ENCODE results near the gene PER3. TPM values are rescaled to one million over a fixed set of nuclear protein-coding genes. Genes with fewer than 3 reads are reported as not detected.

PER3 gene
- 1 to 10 TPM in 1 of 2 experiments, under 1 TPM in 1; 0.97 to 1.2 TPM for total RNA-seq

DNA sequence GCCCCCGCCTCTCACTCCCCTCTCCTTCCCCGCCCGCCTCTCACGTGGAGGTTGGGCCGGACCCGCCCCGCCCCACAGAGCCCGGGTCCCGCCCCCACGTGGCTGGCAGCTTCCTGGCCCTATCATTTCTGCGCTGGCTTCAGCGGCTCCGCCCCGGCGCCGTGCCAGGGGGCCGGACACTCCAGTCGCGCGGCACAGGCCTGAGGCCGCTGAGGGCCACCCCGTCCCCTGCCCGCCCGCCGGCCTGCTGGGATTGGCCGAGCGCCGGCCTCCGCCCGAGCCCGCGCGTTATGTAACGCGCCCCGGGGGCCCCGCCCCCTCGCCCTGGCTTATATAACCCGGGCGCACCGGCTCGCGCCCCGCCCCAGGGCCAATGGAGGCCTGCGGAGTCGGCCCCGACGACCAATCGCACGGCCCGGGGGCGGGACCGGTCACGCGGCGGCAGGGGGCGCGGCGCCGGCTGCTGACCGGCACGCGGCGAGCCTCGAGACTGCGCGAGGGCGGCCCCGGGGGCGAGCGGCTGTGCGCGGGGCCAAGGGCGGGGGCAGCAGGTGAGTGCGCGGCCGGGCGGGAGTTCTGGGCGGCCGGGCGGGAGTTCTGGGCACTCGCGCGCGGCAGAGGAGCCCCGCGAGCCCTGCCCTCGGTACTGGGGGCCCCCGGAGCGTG is at the start of gene PER3:
Gene PER3, plus strand, starts transcription at position 466 of the 666 bp plus-strand sequence. CDS start 587 bp downstream, outside the sequence.
- Mint-ChIP-seq H3K27ac (peak within 1 kb of the TSS; percentile 23), H3K9me3 (ENCODE audit: insufficient read depth) (no peaks in the 10 kb centered on the region), H3K4me3 (peak within 1 kb of the TSS; percentile 58), H3K36me3 (ENCODE audit: low read depth) (peaks cover 14% of the 10 kb centered on the region), H3K27me3 (ENCODE audit: low read depth) (peaks cover 7% of the 10 kb centered on the region), H3K4me1 (ENCODE audit: low read depth) (peaks cover 29% of the 10 kb centered on the region)
- DNase-seq (peak; percentile 89), ATAC-seq (peak; percentile 92)
- POLR2A ChIA-PET = no interaction called here
- CTCF ChIA-PET = no interaction called here

DNA sequence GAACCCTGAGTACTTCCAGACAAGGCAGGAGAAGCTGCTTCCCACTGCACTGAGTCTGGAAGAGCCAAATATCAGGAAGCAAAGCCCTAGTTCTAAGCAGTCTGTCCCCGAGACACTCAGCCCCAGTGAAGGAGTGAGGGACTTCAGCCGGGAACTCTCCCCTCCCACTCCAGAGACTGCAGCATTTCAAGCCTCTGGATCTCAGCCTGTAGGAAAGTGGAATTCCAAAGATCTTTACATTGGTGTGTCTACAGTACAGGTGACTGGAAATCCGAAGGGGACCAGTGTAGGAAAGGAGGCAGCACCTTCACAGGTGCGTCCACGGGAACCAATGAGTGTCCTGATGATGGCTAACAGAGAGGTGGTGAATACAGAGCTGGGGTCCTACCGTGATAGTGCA is 46.0 kb upstream of the PER3 start:
- Mint-ChIP-seq H3K4me1 (ENCODE audit: low read depth) (peaks cover 3% of the 10 kb centered on the region), H3K36me3 (ENCODE audit: low read depth) (no peaks in the 10 kb centered on the region), H3K27me3 (ENCODE audit: low read depth) (no peaks in the 10 kb centered on the region), H3K4me3 (no peak overlapping the region), H3K9me3 (ENCODE audit: insufficient read depth) (no peaks in the 10 kb centered on the region), H3K27ac (no peak overlapping the region)
- no peak for DNase-seq
- ChIA-PET POLR2A (no interaction called here), CTCF (interaction anchor here (1.1 to 3.3 kb wide), 2 partner anchors 15 to 17 kb away, joined by 3 to 14 read pairs; no protein-coding TSS in a partner anchor)
- ATAC-seq = no peak

DNA sequence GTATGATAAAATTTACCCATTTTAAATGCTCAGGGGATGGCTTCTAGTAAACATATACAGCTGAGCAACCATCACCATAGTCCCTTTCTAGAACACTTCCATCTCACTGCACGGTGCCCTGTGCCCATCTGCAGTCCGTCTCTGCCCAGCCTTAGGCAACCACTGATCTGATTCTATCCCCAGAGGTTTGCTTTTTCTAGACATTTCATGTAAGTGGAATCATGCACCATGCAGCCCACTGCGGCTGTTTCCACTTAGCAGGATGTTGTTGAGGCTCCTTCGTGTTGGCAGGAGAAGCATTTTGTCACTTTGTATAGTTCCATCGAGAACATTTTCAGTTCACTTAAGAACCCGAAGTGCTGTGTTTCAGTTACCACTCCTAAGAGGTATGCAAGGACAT is 40.7 kb upstream of the PER3 start:
- Mint-ChIP-seq H3K4me1 (ENCODE audit: low read depth) (peaks cover 3% of the 10 kb centered on the region), H3K4me3 (no peak overlapping the region), H3K9me3 (ENCODE audit: insufficient read depth) (no peaks in the 10 kb centered on the region), H3K27me3 (ENCODE audit: low read depth) (peaks cover 3% of the 10 kb centered on the region), H3K27ac (no peak overlapping the region), H3K36me3 (ENCODE audit: low read depth) (no peaks in the 10 kb centered on the region)
- ChIA-PET POLR2A (interaction anchor here (0.8 kb wide), 1 partner anchor 8 kb away, joined by 3 read pairs; no protein-coding TSS in a partner anchor), CTCF (interaction anchor here (3.0 kb wide), 1 partner anchor 10 kb away, joined by 32 read pairs; no protein-coding TSS in a partner anchor)
- ATAC-seq (no peak), DNase-seq (peak; percentile 6)

DNA sequence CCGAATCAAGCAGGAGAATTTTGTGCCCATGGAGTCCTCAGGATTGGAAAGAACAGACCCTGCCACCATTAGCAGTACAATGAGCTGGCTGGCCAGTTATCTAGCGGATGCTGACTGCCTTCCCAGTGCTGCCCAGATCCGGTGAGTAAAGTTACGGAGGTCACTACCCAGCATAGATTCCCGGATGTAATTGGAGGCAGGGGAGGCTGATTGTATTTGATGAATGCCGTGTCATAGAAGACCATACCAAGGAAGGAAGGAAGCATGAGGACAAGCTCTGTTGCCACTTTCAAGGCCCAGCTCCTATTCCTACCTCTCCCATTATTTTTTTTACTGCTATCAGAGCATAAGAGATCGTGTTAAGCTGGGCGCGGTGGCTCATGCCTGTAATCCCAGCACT is 39.2 kb upstream of the PER3 start:
- DNase-seq (peak; percentile 2), ATAC-seq (no peak)
- ChIA-PET POLR2A (interaction anchor here (0.6 kb wide), 1 partner anchor 9 kb away, joined by 3 read pairs; no protein-coding TSS in a partner anchor), CTCF (interaction anchor here (1.0 kb wide), 1 partner anchor 78 kb away, joined by 3 read pairs; no protein-coding TSS in a partner anchor)
- H3K27me3 Mint-ChIP-seq (ENCODE audit: low read depth) = peaks cover 3% of the 10 kb centered on the region
- no peak overlapping the region for H3K4me3 Mint-ChIP-seq
- no peak overlapping the region for H3K27ac Mint-ChIP-seq
- no peaks in the 10 kb centered on the region for H3K9me3 Mint-ChIP-seq (ENCODE audit: insufficient read depth)
- no peaks in the 10 kb centered on the region for H3K36me3 Mint-ChIP-seq (ENCODE audit: low read depth)
- peaks cover 3% of the 10 kb centered on the region for H3K4me1 Mint-ChIP-seq (ENCODE audit: low read depth)

DNA sequence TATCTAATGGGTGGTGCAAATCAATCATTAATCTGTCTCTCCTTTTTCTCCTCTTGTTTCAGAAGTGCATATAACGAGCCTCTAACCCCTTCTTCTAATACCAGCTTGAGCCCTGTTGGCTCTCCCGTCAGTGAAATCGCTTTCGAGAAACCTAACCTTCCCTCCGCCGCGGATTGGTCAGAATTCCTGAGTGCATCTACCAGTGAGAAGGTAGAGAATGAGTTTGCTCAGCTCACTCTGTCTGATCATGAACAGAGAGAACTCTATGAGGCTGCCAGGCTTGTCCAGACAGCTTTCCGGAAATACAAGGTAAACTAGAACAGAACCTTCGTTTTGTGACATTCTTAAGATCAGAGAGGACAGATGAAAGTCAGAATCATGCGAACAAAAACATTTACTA is 38.3 kb upstream of the PER3 start:
- no peak for ATAC-seq
- Mint-ChIP-seq H3K4me3 (no peak overlapping the region), H3K27me3 (ENCODE audit: low read depth) (peaks cover 3% of the 10 kb centered on the region), H3K9me3 (ENCODE audit: insufficient read depth) (no peaks in the 10 kb centered on the region), H3K36me3 (ENCODE audit: low read depth) (no peaks in the 10 kb centered on the region), H3K27ac (no peak overlapping the region), H3K4me1 (ENCODE audit: low read depth) (peaks cover 3% of the 10 kb centered on the region)
- POLR2A ChIA-PET = no interaction called here
- peak; percentile 8 for DNase-seq
- CTCF ChIA-PET = interaction anchor here (0.6 to 10.7 kb wide), 3 partner anchors 58 to 270 kb away, joined by 3 to 515 read pairs (median 3); no protein-coding TSS in a partner anchor

DNA sequence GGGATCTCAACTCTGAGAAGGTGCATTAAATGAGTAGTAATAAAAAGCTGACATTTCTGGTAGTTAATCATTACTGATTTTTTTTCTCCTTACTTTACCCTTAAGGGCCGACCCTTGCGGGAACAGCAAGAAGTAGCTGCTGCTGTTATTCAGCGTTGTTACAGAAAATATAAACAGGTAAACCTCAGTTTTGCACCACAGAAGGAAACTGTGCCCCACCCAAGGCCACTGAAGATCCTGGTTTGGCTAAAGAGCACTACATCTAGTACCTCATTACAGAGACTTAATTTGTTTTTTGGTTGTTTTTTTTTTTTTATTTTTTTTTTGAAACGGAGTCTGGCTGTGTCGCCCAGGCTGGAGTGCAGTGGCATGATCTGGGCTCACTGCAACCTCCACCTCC is 36.5 kb upstream of the PER3 start:
- ChIA-PET POLR2A (no interaction called here), CTCF (interaction anchor here (10.7 kb wide), 1 partner anchor 78 kb away, joined by 515 read pairs; no protein-coding TSS in a partner anchor)
- H3K9me3 Mint-ChIP-seq (ENCODE audit: insufficient read depth) = no peaks in the 10 kb centered on the region
- no peak overlapping the region for H3K27ac Mint-ChIP-seq
- ATAC-seq = no peak
- H3K4me3 Mint-ChIP-seq = no peak overlapping the region
- peaks cover 3% of the 10 kb centered on the region for H3K27me3 Mint-ChIP-seq (ENCODE audit: low read depth)
- peak; percentile 13 for DNase-seq
- H3K4me1 Mint-ChIP-seq (ENCODE audit: low read depth) = peaks cover 11% of the 10 kb centered on the region
- H3K36me3 Mint-ChIP-seq (ENCODE audit: low read depth) = no peaks in the 10 kb centered on the region

DNA sequence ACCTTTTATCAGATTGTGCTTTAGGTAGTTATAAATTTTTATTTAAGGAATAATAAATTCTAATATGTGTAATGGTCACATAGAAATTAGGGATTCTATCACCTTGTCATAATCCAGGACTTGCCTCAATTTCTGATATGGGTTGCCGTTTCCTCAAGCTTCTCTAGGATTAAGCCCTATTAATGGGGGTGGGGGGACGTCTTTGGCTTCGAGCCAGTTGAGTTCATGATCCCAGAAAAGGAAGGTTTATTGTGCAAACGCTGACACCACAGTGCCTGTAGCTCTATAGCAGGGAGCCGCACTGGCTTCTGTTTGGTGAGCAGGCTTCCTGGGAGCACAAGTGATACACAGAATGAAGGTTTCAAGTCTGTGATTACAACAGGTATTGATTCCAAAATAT is 35.0 kb upstream of the PER3 start:
- ATAC-seq = no peak
- ChIA-PET CTCF (interaction anchor here (10.7 kb wide), 1 partner anchor 79 kb away, joined by 515 read pairs; no protein-coding TSS in a partner anchor), POLR2A (no interaction called here)
- H3K9me3 Mint-ChIP-seq (ENCODE audit: insufficient read depth) = no peaks in the 10 kb centered on the region
- H3K36me3 Mint-ChIP-seq (ENCODE audit: low read depth) = no peaks in the 10 kb centered on the region
- DNase-seq = peak; percentile 7
- H3K4me3 Mint-ChIP-seq = no peak overlapping the region
- peaks cover 3% of the 10 kb centered on the region for H3K27me3 Mint-ChIP-seq (ENCODE audit: low read depth)
- no peak overlapping the region for H3K27ac Mint-ChIP-seq
- peaks cover 26% of the 10 kb centered on the region for H3K4me1 Mint-ChIP-seq (ENCODE audit: low read depth)

DNA sequence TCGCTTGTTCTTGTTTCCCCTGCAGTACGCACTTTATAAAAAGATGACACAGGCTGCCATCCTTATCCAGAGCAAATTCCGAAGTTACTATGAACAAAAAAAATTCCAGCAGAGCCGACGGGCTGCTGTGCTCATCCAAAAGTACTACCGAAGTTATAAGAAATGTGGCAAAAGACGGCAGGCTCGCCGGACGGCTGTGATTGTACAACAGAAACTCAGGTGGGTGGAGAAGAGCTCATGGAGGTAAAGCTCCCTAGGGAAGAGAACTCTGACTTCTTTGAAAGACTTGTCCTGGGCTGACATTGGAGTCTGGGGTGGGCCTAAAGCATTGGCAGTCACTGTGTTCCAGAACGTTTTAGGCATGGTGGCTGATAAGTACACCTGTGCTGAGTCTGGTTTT is 32.9 kb upstream of the PER3 start:
- ChIA-PET CTCF (interaction anchor here (1.0 to 10.7 kb wide), 6 partner anchors 9 to 81 kb away, joined by 3 to 515 read pairs (median 8); no protein-coding TSS in a partner anchor), POLR2A (interaction anchor here (0.7 to 1.0 kb wide), 2 partner anchors 8 to 936 kb away, joined by 3 read pairs; no protein-coding TSS in a partner anchor)
- no peak for DNase-seq
- no peaks in the 10 kb centered on the region for H3K9me3 Mint-ChIP-seq (ENCODE audit: insufficient read depth)
- H3K27me3 Mint-ChIP-seq (ENCODE audit: low read depth) = peaks cover 4% of the 10 kb centered on the region
- ATAC-seq = no peak
- H3K27ac Mint-ChIP-seq = no peak overlapping the region
- H3K36me3 Mint-ChIP-seq (ENCODE audit: low read depth) = no peaks in the 10 kb centered on the region
- H3K4me3 Mint-ChIP-seq = no peak overlapping the region
- H3K4me1 Mint-ChIP-seq (ENCODE audit: low read depth) = peaks cover 30% of the 10 kb centered on the region

DNA sequence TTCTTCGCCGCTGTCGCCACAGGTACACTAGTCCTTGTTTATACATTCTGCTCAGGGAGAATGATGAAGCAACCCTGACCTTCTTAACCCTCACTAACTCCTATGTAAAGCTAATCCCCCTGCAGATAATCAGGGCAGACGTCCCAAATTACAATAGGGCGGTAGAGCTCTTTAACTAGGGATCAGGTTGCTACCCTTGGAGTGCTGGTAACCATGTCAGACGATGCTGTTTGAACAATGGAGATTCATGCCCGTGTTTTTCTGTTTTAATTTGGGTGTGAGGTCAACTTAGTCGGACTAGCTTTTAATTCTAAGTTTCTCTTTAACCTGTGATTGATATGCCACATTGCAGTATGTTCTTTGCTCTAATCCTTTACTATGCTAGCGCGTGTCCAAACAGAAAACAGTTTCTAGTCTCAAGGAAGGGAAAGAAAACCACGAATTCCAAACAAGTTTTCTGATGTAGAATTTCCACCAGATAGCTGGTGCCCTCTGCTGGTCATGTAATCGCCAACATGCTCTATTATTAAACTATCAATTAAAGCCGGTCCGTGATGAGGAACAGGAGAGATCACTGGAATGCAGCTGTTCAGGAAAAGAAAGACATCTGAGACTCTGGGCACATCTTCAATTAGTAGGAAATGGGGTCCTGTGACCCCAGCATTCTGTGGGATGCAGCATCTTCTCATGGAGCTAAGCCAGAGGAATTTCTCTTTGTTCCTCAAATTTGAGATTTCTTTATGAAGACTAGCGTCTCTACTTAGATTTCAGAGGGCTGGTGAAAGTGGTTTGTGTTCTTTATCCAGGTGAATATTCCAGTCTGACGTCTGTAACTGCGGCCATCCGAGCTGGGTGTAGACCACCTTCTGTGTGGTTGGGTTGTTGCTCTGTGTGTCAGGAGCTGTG is 31.3 kb upstream of the PER3 start:
- peak overlapping the region; percentile 23 for H3K4me3 Mint-ChIP-seq
- POLR2A ChIA-PET = interaction anchor here (1.2 kb wide), 1 partner anchor 85 kb away, joined by 3 read pairs; no protein-coding TSS in a partner anchor
- H3K27ac Mint-ChIP-seq = no peak overlapping the region
- ATAC-seq (no peak), DNase-seq (peak; percentile 59)
- peaks cover 30% of the 10 kb centered on the region for H3K4me1 Mint-ChIP-seq (ENCODE audit: low read depth)
- no peaks in the 10 kb centered on the region for H3K36me3 Mint-ChIP-seq (ENCODE audit: low read depth)
- peaks cover 4% of the 10 kb centered on the region for H3K27me3 Mint-ChIP-seq (ENCODE audit: low read depth)
- CTCF ChIA-PET = interaction anchor here (0.7 to 10.7 kb wide), 45 partner anchors 10 to 575 kb away, joined by 3 to 515 read pairs (median 5); partner anchors contain the start of gene VAMP3
- no peaks in the 10 kb centered on the region for H3K9me3 Mint-ChIP-seq (ENCODE audit: insufficient read depth)

DNA sequence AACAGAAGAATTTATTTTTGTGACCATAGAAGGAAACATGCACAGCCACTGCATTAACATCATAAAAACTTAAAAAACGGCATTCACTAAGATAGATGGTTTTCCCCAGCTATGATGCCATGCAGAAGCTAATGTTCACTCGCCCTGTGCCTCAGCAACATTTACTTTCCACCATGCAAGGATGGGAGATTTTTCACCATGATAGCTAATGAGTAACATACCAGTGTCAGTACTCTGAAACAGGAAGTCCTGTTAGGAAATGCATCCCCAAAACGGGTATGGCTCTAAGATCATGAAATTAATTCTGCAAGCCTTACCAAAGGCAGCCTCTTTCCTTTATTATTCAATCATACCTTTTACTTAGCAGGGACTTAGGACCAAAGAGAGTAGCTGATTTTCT is 30.4 kb upstream of the PER3 start:
- ChIA-PET POLR2A (interaction anchor here (1.2 kb wide), 1 partner anchor 86 kb away, joined by 3 read pairs; no protein-coding TSS in a partner anchor), CTCF (interaction anchor here (1.2 to 10.7 kb wide), 22 partner anchors 11 to 262 kb away, joined by 3 to 515 read pairs (median 8); no protein-coding TSS in a partner anchor)
- no peaks in the 10 kb centered on the region for H3K9me3 Mint-ChIP-seq (ENCODE audit: insufficient read depth)
- peaks cover 30% of the 10 kb centered on the region for H3K4me1 Mint-ChIP-seq (ENCODE audit: low read depth)
- no peaks in the 10 kb centered on the region for H3K36me3 Mint-ChIP-seq (ENCODE audit: low read depth)
- H3K27ac Mint-ChIP-seq = no peak overlapping the region
- no peak for ATAC-seq
- H3K4me3 Mint-ChIP-seq = no peak overlapping the region
- H3K27me3 Mint-ChIP-seq (ENCODE audit: low read depth) = peaks cover 4% of the 10 kb centered on the region
- no peak for DNase-seq

DNA sequence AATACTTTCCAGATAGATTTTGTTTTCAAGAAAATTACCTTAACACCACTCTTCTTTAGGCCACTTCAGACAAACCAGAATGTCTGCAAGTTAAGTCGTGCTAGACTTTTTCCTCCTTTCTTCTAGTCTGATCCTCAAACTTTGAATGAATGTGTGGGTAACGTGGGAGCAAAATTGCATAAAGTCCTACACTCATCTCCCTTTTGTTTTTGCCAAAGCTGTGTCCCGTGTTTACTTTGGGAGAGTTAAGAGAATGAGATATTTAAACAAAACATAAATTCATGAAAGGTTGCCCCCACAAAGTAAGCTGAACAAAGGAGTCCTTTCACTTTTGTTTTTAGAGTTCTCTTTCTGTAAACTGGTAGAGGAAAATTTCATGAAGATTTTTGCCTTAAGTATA is 29.9 kb upstream of the PER3 start:
- peak overlapping the region; percentile 21 for H3K4me3 Mint-ChIP-seq
- ATAC-seq = no peak
- H3K27me3 Mint-ChIP-seq (ENCODE audit: low read depth) = peaks cover 4% of the 10 kb centered on the region
- no peak overlapping the region for H3K27ac Mint-ChIP-seq
- CTCF ChIA-PET = interaction anchor here (1.2 to 10.7 kb wide), 9 partner anchors 11 to 261 kb away, joined by 3 to 515 read pairs (median 12); no protein-coding TSS in a partner anchor
- no peak for DNase-seq
- POLR2A ChIA-PET = interaction anchor here (1.2 kb wide), 1 partner anchor 87 kb away, joined by 3 read pairs; no protein-coding TSS in a partner anchor
- peaks cover 30% of the 10 kb centered on the region for H3K4me1 Mint-ChIP-seq (ENCODE audit: low read depth)
- H3K9me3 Mint-ChIP-seq (ENCODE audit: insufficient read depth) = no peaks in the 10 kb centered on the region
- no peaks in the 10 kb centered on the region for H3K36me3 Mint-ChIP-seq (ENCODE audit: low read depth)
